ENCODE data around the gene KLHL3.

Gene KLHL3

DNA sequence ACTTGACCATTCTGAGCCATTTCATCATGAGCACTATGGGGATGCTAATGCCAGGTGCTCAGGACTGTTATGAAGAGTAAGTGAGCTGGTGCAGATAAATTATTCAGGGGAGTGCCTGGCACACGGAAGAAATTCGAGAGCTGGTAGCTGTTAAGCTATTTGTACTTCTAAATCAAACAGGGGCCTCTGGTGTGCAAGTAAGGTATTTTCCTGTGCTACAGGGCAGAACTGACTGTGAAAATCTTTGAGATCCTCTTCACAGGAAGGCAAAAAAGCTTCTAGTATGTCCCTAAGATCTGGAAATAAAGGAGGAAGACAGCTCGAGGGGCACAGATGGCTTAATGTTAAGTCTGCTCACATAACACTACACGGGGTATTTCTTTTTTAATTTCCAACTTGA is 130.5 kb downstream of the KLHL3 start:
- no peak for DNase-seq

DNA sequence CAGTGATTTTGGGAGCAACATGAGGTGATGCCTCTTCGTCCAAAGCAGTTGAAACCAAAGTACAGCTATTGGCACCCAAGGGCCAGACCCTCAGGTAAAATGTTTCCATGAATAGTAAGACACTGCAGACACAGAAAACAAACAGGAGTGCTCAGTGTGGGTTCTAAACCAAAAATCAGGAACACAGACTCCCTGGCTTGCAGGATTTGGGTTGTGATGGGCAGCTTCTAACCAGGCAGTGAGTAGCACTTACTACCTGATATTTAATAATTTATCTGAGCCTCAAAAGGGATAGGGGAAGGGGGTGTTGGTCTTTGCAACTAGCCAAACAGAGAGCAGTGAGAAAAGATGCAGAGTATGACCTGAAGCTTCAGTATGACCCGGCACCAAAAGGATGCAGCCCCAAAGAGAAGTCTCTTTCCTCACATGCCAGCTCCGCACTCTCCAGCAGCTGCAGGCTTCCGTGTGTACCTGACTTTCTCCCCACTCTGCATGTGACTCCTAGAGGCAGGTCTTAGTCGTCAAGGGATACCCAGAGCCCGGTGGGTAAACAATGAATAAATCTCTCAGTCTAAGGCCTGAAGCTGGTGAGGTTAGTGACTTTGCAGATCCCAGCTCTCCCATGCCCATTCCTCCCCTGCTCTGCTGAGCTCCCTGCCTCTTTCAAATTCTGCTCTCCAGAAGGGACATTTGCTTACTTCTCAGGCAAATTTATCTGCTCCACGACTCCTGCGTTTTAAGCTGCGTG is 131.4 kb downstream of the KLHL3 start:
- no peak for DNase-seq

DNA sequence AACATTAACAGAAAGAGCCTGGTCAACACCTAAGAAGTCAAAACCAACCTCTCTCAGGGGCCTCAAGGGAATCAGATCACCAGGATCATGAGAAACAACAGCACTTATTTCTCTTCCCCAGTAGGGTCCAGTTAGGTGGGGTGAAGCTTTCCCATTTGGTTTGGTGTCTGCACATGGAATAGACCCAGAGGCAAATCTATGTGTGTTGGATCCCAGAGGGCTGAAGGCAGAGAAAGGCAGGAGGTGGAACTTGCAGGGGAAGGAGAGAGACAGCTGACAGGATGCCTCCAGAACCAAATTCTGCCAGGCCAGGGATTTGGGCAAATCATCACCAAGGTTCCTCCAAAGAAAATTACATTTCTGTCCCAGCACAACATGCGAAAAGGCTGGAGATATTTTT is 132.0 kb downstream of the KLHL3 start:
- no peak for DNase-seq

DNA sequence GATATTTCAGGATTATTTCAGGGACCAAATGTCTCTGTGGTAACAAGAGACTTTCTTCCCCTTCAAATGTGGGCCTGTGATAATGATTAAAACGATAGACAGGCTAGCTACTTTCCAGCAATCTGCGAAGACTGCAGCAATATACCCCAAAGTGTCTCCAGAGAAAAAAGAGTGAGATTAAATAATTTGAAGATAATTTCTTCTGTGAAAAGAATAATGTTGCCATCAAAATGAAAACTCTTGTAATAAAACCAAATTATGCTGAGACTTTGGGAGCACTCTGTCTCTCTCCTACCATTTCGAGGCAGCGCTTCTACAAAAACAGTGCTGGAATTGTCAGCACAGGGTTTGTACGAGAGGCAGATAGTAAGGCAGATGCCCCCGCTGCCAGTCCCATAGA is 132.5 kb downstream of the KLHL3 start:
- no peak for DNase-seq

DNA sequence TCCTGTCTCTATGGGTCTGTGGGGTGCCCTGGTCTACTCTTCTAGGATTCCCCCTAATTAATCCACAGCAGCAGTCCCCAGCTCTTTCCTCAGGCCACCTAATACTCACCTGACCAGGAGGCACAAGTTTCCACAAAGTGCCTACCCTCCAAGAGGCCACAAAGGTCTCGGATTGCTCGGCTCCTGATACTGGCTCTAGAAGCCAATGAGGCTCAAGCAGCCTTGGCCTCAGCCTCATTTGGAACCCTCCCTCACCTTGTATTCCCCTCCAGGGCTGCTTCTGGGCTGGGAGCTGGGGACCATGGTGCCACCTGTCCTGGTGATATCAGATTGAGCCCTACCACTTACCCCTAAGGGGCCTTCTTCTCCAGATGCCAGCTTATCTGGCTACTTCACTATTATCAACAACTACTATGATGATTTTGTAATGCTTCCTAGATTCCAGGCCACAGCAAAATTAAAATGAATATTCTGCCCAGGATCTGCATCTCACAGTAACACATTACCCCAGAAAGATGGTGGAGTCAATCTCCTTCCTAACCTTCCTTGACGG is 133.1 kb downstream of the KLHL3 start:
- no peak for DNase-seq

DNA sequence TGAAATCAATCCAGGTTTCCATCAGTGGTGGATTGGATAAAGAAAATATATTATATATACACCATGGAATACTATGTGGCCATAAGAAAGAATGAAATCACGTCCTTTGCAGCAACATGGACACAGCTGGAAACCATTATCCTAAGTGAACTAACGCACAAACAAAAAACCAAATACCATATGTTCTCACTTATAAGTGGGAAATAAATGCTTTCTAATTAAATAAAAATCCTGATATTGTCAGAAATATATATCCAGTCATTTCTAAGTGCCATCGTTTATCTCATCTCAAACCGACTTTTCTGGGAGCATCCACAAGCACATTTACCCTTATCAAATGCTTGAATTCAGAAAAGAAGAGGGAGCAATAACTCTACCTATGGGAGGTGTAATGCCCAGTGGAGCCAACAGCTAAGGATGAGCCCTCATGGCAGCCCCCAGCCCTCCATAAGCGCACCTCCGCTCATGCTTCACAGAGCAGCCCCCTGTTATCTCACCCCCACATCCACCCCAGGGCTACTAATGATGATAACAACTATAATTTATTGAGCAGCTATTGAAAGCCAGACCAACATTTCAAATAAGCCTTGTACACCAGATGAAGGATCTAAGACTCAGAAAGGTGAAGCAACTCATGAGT is 135.0 kb downstream of the KLHL3 start:
- no peak for DNase-seq

DNA sequence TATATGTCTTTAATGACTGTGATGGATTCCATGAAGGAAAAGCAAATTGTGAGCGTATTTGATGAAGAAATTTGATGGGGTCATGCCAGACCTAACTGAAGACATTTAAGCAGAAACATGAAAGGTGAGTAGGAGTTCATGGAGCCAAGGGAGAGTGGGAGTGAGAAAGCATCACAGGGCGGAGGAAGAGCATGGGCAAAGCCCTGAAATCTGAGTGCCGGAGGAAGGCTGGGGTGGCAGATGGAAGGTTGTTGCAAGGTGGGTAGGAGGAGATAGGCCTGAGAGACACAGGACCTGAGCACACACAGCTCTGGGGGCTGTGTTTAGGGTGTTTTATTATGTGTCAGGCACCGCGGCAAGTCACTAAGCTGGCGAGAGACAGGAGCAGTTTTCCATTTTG is 136.4 kb downstream of the KLHL3 start:
- DNase-seq: no peak

DNA sequence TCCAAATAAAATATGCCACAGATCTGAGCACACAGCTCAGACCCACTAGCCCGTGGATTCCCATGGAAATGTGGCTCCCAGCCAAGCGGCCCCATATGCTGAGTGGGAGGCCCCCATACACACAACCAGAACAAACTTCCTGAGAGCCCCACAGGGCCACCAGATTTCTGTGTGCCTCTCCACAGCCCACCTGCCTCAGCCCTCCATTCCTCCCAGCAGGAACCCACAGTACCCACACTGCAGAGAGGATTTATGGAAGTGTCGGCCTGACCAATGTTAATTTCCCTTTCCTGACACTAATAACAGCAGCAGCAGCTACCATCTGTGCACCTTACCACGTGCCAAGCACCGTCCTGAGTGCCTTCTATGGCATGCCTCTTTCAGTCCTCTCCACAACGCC is 137.5 kb downstream of the KLHL3 start:
- DNase-seq: no peak

DNA sequence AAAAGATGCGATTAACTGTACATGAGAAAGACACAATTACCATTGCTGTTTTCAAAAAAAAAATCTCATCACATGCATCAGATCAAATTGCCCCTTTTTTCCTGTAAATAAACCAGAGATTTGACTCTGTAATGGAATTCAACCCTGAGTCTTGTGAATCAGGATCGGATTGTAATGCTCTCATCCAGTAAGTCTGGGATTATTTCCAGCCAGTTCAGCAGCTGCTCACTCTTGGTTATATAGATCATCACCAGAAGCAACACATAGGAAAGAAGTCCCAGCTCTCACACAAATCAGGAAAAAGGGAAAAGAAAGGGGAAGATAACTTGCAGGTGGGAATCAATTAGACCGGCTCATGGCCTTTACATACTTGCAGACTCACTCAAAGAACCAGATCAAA is 138.9 kb downstream of the KLHL3 start:
- no peak for DNase-seq

DNA sequence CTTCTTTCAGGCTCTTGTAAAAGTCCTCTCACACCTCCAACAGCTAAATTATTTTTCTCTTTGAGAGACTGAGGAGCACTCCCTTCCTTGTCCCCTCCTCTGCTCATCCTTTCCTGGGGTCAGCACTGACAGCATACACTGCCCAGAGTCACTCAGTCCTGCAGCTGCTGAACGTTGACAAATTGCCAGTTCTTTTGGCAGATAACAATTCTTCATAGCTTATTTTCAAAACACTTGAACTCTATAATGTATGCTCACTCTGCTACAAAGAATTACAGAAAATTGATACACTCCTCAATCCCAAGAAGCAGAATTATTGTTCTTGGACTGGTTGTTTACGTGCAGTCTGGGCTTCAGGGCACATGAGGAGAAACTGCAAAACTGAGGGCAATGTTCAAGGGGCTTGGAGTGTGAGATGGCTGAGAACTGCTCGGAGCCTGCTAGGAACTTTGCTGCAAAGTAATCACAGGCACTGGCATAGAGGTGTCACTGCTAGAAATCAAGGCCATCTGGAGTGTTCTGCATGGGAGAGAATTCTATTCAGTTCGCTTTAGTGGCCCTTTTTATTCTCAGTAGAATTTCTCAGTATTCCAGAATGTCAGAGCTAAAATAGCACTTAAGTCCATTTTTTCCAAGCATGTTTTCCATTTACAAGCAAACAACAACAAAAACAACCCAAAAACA is 140.4 kb downstream of the KLHL3 start:
- no peak for DNase-seq

DNA sequence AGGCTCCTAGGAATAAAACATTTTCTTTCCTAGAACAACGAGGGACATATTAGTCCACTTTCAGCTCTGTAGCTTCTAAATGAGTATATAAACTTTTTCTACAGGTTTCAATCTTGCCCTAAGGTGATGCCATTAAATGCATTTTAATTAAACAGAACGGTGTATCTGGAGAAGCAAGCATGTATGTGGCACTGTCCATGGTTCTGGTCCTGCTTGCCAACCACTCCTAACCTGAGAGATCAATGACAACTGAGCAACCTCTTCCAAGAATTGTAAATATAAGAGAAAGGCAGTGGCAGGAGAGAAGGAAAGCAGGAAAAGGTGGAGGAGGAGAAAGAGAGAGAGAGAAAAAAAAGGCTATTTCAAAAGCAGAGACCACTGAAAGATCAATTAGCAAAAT is 141.2 kb downstream of the KLHL3 start:
- no peak for DNase-seq

DNA sequence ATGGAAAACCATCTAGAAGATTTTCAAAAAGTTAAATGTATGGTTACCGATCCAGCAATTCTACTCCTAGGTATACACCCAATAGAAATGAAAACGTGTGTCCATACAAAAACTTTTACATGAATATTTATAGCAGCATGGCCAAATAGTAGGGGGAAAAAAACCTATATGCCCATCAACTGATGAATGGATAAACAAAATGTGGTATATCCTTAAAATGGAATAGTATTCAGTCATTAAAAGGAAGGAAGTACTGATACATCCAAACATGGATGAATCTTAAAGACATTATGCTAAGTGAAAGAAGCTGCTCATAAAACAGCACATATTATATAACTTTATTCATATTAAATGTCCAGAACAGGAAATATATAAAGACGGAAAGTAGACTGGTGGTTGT is 143.6 kb downstream of the KLHL3 start:
- DNase-seq: no peak

DNA sequence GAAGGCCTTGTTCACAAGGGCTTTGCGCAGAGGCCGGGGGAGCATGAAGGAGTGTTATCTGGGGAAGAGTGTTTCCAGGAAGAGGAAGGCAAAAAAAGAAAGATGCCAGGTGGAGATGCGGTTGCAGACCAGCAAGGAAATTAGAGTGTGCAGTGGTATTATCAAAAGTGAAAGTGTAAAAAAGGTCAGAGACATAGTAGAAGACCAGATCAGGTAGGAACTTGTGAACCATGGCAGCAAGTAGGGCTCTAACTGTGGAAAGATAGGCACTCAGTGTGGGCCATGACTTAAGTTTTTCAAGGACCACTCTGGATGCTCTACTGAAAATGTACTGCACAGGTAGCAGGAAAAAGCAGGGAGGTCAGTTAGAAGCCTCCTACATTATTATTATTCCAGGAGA is 146.7 kb downstream of the KLHL3 start:
- no peak for DNase-seq

DNA sequence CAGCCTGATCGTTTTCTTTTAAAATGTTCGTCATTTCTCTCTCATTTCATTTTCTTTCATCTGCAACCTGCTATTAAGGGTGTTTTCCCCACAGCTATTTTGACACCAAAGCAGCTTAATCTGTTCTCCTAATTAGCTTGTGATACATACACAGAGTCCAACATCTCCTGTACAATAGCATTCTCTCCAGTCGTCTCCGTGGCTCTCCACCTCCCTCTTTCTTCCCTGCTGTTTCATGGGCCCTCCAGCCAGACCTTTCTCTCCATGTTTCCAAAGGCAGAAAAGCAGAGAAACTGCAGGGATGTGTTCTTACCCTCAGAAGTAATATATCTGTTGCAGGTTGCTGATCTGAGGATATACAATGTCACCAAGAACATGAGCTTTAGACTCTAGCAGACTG is 148.0 kb downstream of the KLHL3 start:
- no peak for DNase-seq

DNA sequence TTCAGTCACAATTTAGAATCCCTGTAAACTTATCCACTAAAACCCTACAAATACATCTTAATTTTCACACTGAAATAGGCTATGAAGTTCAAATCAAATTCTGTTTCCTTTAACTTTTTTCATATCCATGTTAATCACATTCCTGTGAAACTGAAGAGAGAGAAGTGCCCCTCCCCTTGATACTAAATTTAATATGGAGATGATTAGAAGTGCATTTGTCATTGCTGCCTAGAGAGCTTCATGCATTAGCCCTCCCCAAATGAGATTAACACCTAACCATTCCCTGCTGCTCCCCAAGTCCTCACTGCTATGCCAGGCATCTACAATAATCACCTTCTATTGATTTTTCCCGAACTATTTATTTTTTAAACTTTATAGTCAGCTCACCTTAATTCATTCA is 151.6 kb downstream of the KLHL3 start:
- DNase-seq: no peak

DNA sequence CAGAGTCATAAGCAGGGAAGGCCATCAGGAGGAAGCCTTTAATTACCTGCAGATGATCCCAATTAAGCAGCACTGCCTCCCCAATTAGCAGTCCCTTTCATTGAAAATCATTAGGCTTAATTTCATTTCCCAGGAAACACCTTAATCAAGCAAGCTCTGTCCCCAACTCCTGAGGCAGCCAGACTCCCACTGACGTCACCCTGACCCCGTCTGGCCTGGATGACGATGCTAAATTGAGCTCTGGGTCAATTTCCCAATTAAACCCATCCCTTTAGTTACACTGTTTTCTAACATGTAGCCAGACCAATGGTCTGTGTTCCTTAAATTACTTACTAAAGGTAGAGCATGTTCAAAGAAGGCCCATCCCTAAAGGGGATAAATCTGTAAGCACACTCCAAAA is 152.8 kb downstream of the KLHL3 start:
- DNase-seq: no peak

DNA sequence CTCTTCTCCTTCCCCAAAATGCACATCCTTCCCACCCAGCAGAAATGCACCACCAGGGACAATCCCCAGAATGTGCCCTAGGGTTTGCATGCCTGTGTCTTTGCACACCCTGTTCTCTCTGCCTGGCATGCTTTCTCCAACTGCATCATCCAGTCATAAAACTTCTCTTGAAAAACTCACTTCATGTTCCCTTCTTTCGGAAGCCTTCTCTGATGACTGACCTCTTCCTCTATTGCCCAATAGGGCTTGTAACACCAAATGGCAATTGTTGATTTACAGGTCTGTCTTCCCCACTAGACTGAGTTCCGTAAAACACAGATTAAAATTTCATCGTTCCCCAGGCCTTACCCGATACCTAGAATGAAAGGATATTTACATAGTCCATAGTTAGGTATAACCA is 153.7 kb downstream of the KLHL3 start:
- DNase-seq: no peak

DNA sequence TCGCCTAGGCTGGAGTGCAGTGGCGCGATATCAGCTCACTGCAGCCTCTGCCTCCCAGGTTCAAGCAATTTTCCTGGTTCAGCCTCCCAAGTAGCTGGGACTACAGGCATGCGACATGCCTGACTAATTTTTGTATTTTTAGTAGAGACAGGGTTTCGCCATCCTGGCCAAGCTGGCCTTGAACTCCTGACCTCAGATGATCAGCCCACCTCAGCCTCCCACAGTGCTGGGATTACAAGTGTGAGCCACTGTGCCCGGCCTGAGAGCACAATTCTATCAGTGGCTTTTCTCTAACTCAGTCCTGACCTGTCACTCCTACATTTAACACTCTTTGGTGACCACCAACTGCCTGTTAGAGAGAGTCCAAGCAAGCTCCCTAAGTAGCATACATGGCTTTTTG is 154.1 kb downstream of the KLHL3 start:
- no peak for DNase-seq

DNA sequence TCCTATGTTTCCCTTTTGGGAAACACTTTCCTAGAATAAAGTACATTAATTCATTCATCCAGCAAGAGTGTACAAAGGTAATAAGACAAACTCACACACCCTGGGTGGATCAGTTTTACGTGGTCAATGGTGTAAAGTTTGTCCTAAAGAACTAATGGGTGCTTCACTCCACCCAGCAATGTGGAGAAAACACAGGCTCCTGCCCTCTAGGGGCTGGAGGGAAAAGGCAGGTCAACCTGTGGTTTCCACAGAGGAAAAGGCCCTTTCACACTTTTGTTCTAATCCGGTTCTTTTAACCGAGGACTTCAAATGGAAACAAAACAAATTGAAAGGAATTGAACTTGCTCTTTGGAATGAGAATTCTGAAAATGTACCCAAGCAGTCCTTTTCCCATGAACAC is 155.9 kb downstream of the KLHL3 start:
- DNase-seq: no peak

DNA sequence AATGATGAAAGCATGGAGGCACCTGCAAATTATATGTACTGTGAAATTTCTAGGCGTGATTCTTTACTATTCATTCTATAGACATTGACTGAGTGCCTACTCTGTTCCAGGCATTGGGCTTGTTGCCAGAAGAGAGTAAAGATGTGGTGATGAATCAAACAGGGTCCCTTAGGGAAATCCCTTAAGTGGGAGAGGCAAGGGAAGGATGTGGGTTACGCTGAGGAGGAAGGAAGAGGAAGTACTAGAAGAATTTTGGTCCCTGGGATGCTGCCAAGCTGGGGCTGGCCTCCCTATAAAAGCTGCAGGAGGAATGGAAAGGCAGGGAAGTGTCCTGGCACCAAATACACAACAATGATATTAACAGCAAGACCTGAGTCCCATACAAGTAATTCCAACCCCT is 160.0 kb downstream of the KLHL3 start:
- no peak for DNase-seq

DNA sequence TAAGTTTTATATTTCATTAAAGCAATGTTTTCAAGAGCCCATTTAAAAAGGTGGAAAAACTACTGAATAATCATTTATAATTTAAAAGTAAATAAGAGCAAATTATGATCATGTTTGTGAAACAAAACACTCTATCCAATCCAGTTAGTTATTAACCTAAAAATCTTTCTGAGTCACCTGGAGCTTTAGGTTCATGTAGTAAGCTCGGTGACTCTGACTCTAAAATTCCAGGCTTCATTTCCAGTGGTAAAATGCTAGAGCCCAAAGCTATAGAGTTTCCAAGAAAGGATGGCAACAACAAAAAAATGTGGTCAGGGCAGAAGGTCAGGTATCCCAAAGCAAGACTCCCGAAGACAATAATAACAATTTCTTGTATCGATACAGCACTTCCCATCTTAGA is 160.7 kb downstream of the KLHL3 start:
- no peak for DNase-seq

DNA sequence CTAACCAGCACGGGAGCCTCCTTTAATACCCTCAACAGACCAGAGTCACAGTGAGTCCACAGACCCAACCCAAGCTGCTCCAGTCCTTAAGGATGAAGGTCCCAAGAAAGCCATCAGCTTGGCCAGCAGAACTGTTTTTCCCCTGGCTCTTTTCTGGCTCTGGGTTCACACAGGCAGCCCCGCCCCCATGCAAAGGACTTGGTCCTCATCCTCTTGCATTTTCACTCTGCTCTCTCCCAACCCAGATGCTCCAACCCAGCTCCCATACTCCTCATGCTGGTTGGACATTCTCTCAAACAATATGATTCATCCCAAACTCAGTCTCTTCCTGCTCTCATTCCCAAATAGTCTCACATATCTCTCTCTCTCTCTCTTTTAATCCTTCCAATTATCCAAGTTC is 162.5 kb downstream of the KLHL3 start:
- DNase-seq: no peak

DNA sequence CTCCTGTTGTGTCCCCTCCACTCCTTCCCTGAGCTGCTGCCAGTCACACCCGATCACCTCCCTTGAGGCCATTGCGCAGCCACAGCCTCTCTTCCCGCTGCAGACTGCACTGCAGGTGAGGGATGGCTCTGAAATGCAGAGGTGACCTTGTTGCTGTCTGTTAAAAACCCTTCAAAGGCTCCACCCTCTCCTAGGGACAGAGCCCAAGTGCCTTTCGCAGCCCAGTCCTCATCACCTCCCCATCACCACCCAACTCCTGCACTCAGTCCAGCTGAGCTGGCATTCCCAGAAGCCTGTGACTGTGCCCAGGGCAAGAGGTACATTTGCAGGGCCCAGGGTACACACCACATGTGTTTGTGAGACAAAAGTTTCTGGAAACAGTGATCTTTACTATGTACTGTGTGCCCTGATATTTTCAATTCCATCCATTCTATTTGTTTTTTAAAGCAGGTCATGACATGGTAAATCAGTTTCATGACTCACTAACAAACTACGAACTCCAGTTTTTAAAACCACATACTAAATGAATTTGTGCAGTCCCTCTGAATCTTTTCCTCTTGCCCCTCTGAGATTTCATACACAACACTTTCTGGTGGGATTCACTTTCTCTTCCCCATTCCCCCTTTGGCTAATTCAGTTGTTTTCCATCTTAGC is 163.7 kb downstream of the KLHL3 start:
- DNase-seq: no peak

DNA sequence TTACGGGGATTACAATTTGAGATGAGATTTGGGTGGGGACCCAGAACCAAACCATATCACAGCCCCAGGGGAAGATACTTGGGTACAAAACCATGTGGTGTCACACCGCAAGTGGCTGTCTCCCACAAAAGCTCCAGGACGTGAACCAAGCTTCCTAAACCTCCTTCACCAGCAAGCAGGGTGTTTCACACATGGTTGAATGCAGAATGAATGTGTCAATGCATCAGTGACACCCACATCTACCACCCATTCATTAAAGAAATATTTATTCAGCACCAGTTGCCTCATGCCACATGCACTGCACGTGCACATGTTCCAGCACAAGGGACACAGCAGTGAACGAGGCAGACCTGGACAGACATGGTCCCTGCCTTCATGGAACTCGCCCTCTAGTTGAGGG is 165.8 kb downstream of the KLHL3 start:
- no peak for DNase-seq

Measured in activated naive CD4-positive, alpha-beta T cell (primary cell).